Activated CD4-positive, alpha-beta T cell treated with anti-CD3 and anti-CD28 coated beads, Interleukin-2, amount 50 U/mL, for 24 hours (primary cell): ENCODE measurements around the gene ALKBH8.
"Not testable (repeated sequence)": the region's sequence is repeated elsewhere in the genome, so short reads cannot be mapped to it uniquely, and the experiment has no call there.

ENCODE experiments used
- DNase-seq, 2 donors: peaks; one replicate each; pipeline ENCODE4 v3.0.0-alpha.2; 2020; ENCODE audit warnings: low read depth in 1 of 2, low spot score in 1 of 2

The ALKBH8 gene

GRCh38 chr11:107565219-107565937, at the start of gene ALKBH8:
Gene ALKBH8 (minus strand): TSS chr11:107565735. CDS start chr11:107560893, 4,842 bp downstream.
- peak; percentile 53 to 71 for DNase-seq

GRCh38 chr11:107612445-107612844, 46.9 kb upstream of the ALKBH8 start:
- no peak for DNase-seq

GRCh38 chr11:107609400-107610218, 44.1 kb upstream of the ALKBH8 start:
- DNase-seq = no peak

- DNase-seq = no peak
These were observed 43.3 kb upstream of the ALKBH8 start for GRCh38 chr11:107608809-107609208.

- DNase-seq = no peak
These were observed 40.6 kb upstream of the ALKBH8 start for GRCh38 chr11:107606141-107606540.

GRCh38 chr11:107605061-107606006, 39.8 kb upstream of the ALKBH8 start:
- no peak for DNase-seq

GRCh38 chr11:107598225-107599139, 32.9 kb upstream of the ALKBH8 start:
- no peak for DNase-seq

GRCh38 chr11:107594736-107595135, 29.2 kb upstream of the ALKBH8 start:
- no peak for DNase-seq

- no peak for DNase-seq
These were observed 28.4 kb upstream of the ALKBH8 start for GRCh38 chr11:107593951-107594350.

- no peak for DNase-seq
These were observed 27.3 kb upstream of the ALKBH8 start for GRCh38 chr11:107592813-107593212.

GRCh38 chr11:107592231-107592590, 26.7 kb upstream of the ALKBH8 start:
- no peak for DNase-seq

- peak in 1 of 2 donors; percentile 40 for DNase-seq
These were observed 26.1 kb upstream of the ALKBH8 start for GRCh38 chr11:107591378-107592230.

GRCh38 chr11:107590460-107591377, 25.2 kb upstream of the ALKBH8 start, which contains the start of gene ELMOD1:
Gene ELMOD1 (plus strand): TSS chr11:107591147. CDS start chr11:107618190, 27,043 bp downstream.
- DNase-seq = no peak

GRCh38 chr11:107587306-107587979, 21.9 kb upstream of the ALKBH8 start:
- DNase-seq = no peak

GRCh38 chr11:107583629-107584195, 18.2 kb upstream of the ALKBH8 start:
- DNase-seq = no peak

- DNase-seq = no peak
These were observed 15.6 kb upstream of the ALKBH8 start for GRCh38 chr11:107581147-107581546.

GRCh38 chr11:107579169-107579568, 13.6 kb upstream of the ALKBH8 start:
- DNase-seq = not testable (repeated sequence)
